Neural cell (in vitro differentiated cells): Measurements from ENCODE around the gene CSTF1. TPM values are rescaled to one million over a fixed set of nuclear protein-coding genes. Genes with fewer than 3 reads are reported as not detected.

Experiments
- H2AFZ ChIP-seq: fragments of 200-600, 300-800 bp; sonication (generic), shearing (Covaris generic); 2 replicates; pipeline ENCODE4 v1.6.0; 2014; ENCODE audit warnings: low read depth, mild to moderate bottlenecking, antibody characterized with exemption, low read length, moderate library complexity
- H3F3A ChIP-seq: fragments of 200-600 bp; shearing (Covaris generic); 2 replicates; pipeline ENCODE4 v1.6.1; 2016; ENCODE audit warnings: mild to moderate bottlenecking, moderate library complexity, mixed read lengths, antibody characterized with exemption, low read length; ENCODE audit not compliant: insufficient read depth, poor library complexity, severe bottlenecking
- H3K27ac ChIP-seq: fragments of 200-600, 300-800 bp; sonication (generic), shearing (Covaris generic); 2 replicates; pipeline ENCODE4 v1.5.1; 2014; ENCODE audit warnings: mild to moderate bottlenecking, low read length, moderate library complexity
- H3K27me3 ChIP-seq: fragments of 300-800, 200-600 bp; sonication (generic), shearing (Covaris generic); 2 replicates; pipeline ENCODE4 v1.6.0; 2014; ENCODE audit warnings: mild to moderate bottlenecking, low read depth, low read length, moderate library complexity; ENCODE audit not compliant: insufficient read depth
- H3K36me3 ChIP-seq: fragments of 300-800, 200-600 bp; sonication (generic), shearing (Covaris generic); 2 replicates; pipeline ENCODE4 v1.5.1; 2014; ENCODE audit warnings: mild to moderate bottlenecking, antibody characterized with exemption, low read length, moderate library complexity; ENCODE audit not compliant: insufficient read depth
- H3K4me2 ChIP-seq: fragments of 300-800, 200-600 bp; sonication (generic), shearing (Covaris generic); 2 replicates; pipeline ENCODE4 v1.6.0; 2014; ENCODE audit warnings: mild to moderate bottlenecking, low read length
- H3K4me3 ChIP-seq: fragments of 300-800, 200-600 bp; sonication (generic), shearing (Covaris generic); 2 replicates; pipeline ENCODE4 v1.5.1; 2014; ENCODE audit warnings: mild to moderate bottlenecking, low read length, moderate library complexity
- H3K79me2 ChIP-seq: fragments of 200-600 bp; shearing (Covaris generic); replicated peaks from 2 replicates; pipeline ENCODE4 v1.6.0; 2014; ENCODE audit warnings: mild to moderate bottlenecking, low read length, moderate library complexity; ENCODE audit not compliant: insufficient read depth
- H3K9ac ChIP-seq: fragments of 300-800, 200-600 bp; sonication (generic), shearing (Covaris generic); 2 replicates; pipeline ENCODE4 v1.6.1; 2016; ENCODE audit warnings: mild to moderate bottlenecking, low read length, mixed read lengths
- H3K9me2 ChIP-seq: fragments of 200-600 bp; shearing (Covaris generic); 2 replicates; pipeline ENCODE4 v1.6.1; 2016; ENCODE audit warnings: mild to moderate bottlenecking, low read length, mixed read lengths; ENCODE audit not compliant: insufficient read depth
- H3K9me3 ChIP-seq: fragments of 200-600, 300-800 bp; sonication (generic), shearing (Covaris generic); 2 replicates; pipeline ENCODE4 v1.6.1; 2016; ENCODE audit warnings: mild to moderate bottlenecking, mixed run types, low read length, moderate library complexity, mixed read lengths
- H4K20me1 ChIP-seq: fragments of 200-600 bp; shearing (Covaris generic); 2 replicates; pipeline ENCODE4 v1.6.1; 2016; ENCODE audit warnings: mild to moderate bottlenecking, mixed run types; ENCODE audit not compliant: insufficient read depth
- CTCF ChIP-seq: fragments of 450-650 bp; IDR thresholded peaks from 2 replicates; pipeline ENCODE4 v1.5.1; 2014; ENCODE audit warnings: antibody characterized with exemption, mild to moderate bottlenecking, moderate library complexity; ENCODE audit not compliant: poor library complexity, severe bottlenecking
- EP300 ChIP-seq: fragments of 450-650 bp; conservative IDR thresholded peaks from 2 replicates; pipeline ENCODE4 v1.6.1; 2014; ENCODE audit warnings: antibody characterized with exemption, mild to moderate bottlenecking, moderate library complexity; ENCODE audit not compliant: poor library complexity, severe bottlenecking
- EZH2 ChIP-seq: fragments of 200-600, 300-800 bp; shearing (Covaris generic), sonication (generic); IDR thresholded peaks from 2 replicates; pipeline ENCODE4 v1.6.1; 2014; ENCODE audit warnings: antibody characterized with exemption, low read length, borderline replicate concordance, mild to moderate bottlenecking; ENCODE audit not compliant: insufficient read depth, poor library complexity, severe bottlenecking
- MXI1 ChIP-seq: fragments of 450-650 bp; conservative IDR thresholded peaks from 2 replicates; pipeline ENCODE4 v1.6.1; 2014; ENCODE audit warnings: antibody characterized with exemption, mild to moderate bottlenecking; ENCODE audit not compliant: poor library complexity, severe bottlenecking
- POLR2AphosphoS5 ChIP-seq: IDR thresholded peaks from 2 replicates; pipeline ENCODE4 v1.6.1; 2012
- RAD21 ChIP-seq: fragments of 450-650 bp; conservative IDR thresholded peaks from 2 replicates; pipeline ENCODE4 v1.6.1; 2014; ENCODE audit warnings: antibody characterized with exemption, mild to moderate bottlenecking, moderate library complexity
- REST ChIP-seq: IDR thresholded peaks from 2 replicates; pipeline ENCODE4 v1.6.1; 2012; ENCODE audit warnings: borderline replicate concordance
- SMC3 ChIP-seq: fragments of 450-650 bp; conservative IDR thresholded peaks from 2 replicates; pipeline ENCODE4 v1.6.1; 2014; ENCODE audit warnings: antibody characterized with exemption, mild to moderate bottlenecking, moderate library complexity; ENCODE audit not compliant: poor library complexity
- TAF1 ChIP-seq: IDR thresholded peaks from 2 replicates; pipeline ENCODE4 v1.6.1; 2012; ENCODE audit warnings: low read depth
- polyA plus RNA-seq: library from polyadenylated mRNA; depleted of rRNA; stranded (reverse); fragments of >200 nt; gene quantifications from 2 replicates; pipeline ENCODE4 v1.2.3, GENCODE V29; 2014

CSTF1 gene
- polyA plus RNA-seq, 1 donor from 2014 or later = 24.0 TPM

- no peaks in the 10 kb centered on the region for H3F3A ChIP-seq
- no peak overlapping the region for H3K9ac ChIP-seq
- H3K9me2 ChIP-seq = no peaks in the 10 kb centered on the region
- no peak overlapping the region for H3K27ac ChIP-seq
- no peak for TF ChIP-seq RAD21
- no peak for TF ChIP-seq REST
- TF ChIP-seq EZH2 = no peak
- TF ChIP-seq EP300 = no peak
- TF ChIP-seq MXI1 = no peak
- no peak for TF ChIP-seq POLR2AphosphoS5
- no peak for TF ChIP-seq SMC3
- no peak for TF ChIP-seq TAF1
- TF ChIP-seq CTCF = no peak
- H3K9me3 ChIP-seq = no peaks in the 10 kb centered on the region
- H3K4me3 ChIP-seq = no peak overlapping the region
- H4K20me1 ChIP-seq = no peaks in the 10 kb centered on the region
- H3K36me3 ChIP-seq = no peaks in the 10 kb centered on the region
- H2AFZ ChIP-seq = no peak overlapping the region
- H3K79me2 ChIP-seq = peaks cover 10% of the 10 kb centered on the region
- no peaks in the 10 kb centered on the region for H3K27me3 ChIP-seq
- H3K4me2 ChIP-seq = no peak overlapping the region
Observed at GRCh38 chr20:56378386-56378785, 14.1 kb upstream of the CSTF1 start.

- no peak overlapping the region for H3K4me3 ChIP-seq
- H3K27ac ChIP-seq = no peak overlapping the region
- peaks cover 10% of the 10 kb centered on the region for H3K79me2 ChIP-seq
- H3K27me3 ChIP-seq = no peaks in the 10 kb centered on the region
- no peaks in the 10 kb centered on the region for H4K20me1 ChIP-seq
- H3K9me3 ChIP-seq = no peaks in the 10 kb centered on the region
- no peak overlapping the region for H3K9ac ChIP-seq
- no peaks in the 10 kb centered on the region for H3F3A ChIP-seq
- H2AFZ ChIP-seq = no peak overlapping the region
- no peaks in the 10 kb centered on the region for H3K9me2 ChIP-seq
- H3K36me3 ChIP-seq = no peaks in the 10 kb centered on the region
- H3K4me2 ChIP-seq = no peak overlapping the region
- TF ChIP-seq EP300 = no peak
- no peak for TF ChIP-seq REST
- no peak for TF ChIP-seq RAD21
- TF ChIP-seq CTCF = no peak
- TF ChIP-seq SMC3 = no peak
- TF ChIP-seq TAF1 = no peak
Observed at GRCh38 chr20:56380375-56380774, 12.1 kb upstream of the CSTF1 start.
